Activated B cell treated with CpG ODN at 0.5 μM for 24 hours (primary cell): ENCODE data around the gene MTUS2. TPM values are rescaled to one million over a fixed set of nuclear protein-coding genes. Genes with fewer than 3 reads are reported as not detected.

Source experiments
- ATAC-seq: fragments of 200-7000 bp; cut with Tn5 transposase; one replicate; pipeline ENCODE4 v1.10.0; 2021; ENCODE audit warnings: low read depth, mild to moderate bottlenecking, moderate library complexity
- CTCF ChIA-PET: fragments of 350-600 bp; sonication (Branson Sonifier 250); formaldehyde crosslinking; loops from one replicate; lab custom pipeline; 2021; ENCODE audit warnings: antibody characterized with exemption; lab: Charles Lee
- POLR2A ChIA-PET: fragments of 350-600 bp; sonication (Branson Sonifier 250); formaldehyde crosslinking; loops from one replicate; lab custom pipeline; 2021; ENCODE audit warnings: antibody characterized with exemption; lab: Charles Lee
- DNase-seq: peaks from one replicate; pipeline ENCODE4 v3.0.0; 2022
- H3K27ac Mint-ChIP-seq: one replicate; pipeline ENCODE4 v1.8.0; 2020; ENCODE audit warnings: mixed read lengths
- H3K27me3 Mint-ChIP-seq: one replicate; pipeline ENCODE4 v1.8.0; 2021; ENCODE audit warnings: mixed read lengths
- H3K36me3 Mint-ChIP-seq: one replicate; pipeline ENCODE4 v1.8.0; 2021; ENCODE audit warnings: low read depth, mixed read lengths
- H3K4me1 Mint-ChIP-seq: one replicate; pipeline ENCODE4 v1.8.0; 2021; ENCODE audit warnings: mixed read lengths
- H3K4me3 Mint-ChIP-seq: one replicate; pipeline ENCODE4 v1.8.0; 2020; ENCODE audit warnings: mild to moderate bottlenecking, mixed read lengths
- H3K9me3 Mint-ChIP-seq: one replicate; pipeline ENCODE4 v1.8.0; 2020; ENCODE audit warnings: mixed read lengths
- CTCF ChIP-seq: fragments of 200-600 bp; IDR thresholded peaks from one replicate; pipeline ENCODE4 v1.8.0; 2022; ENCODE audit warnings: antibody characterized with exemption, mild to moderate bottlenecking
- intact Hi-C: fragments of 100-400 bp; cut with micrococcal nuclease; formaldehyde crosslinking; loops from one replicate; pipeline ENCODE4 v1.15.1; 2024
- total RNA-seq: library from RNA; stranded (reverse); gene quantifications from 2 replicates; pipeline ENCODE4 v1.2.3, GENCODE V29; 2022

The MTUS2 gene
- total RNA-seq, 1 donor from 2014 or later: not detected

- no peaks in the 10 kb centered on the region for H3K9me3 Mint-ChIP-seq
- CTCF ChIA-PET: no interaction called here
- H3K4me3 Mint-ChIP-seq: no peak overlapping the region
- intact Hi-C loops: no loop called here
- H3K27ac Mint-ChIP-seq: no peak overlapping the region
- H3K27me3 Mint-ChIP-seq: peaks cover 26% of the 10 kb centered on the region
- DNase-seq (no peak), ATAC-seq (no peak)
- POLR2A ChIA-PET: no interaction called here
- no peak for TF ChIP-seq CTCF
- no peaks in the 10 kb centered on the region for H3K4me1 Mint-ChIP-seq
- H3K36me3 Mint-ChIP-seq: no peaks in the 10 kb centered on the region
These were observed 625.9 kb downstream of the MTUS2 start for GRCh38 chr13:29446016-29446415.

GRCh38 chr13:29448174-29448573, 628.0 kb downstream of the MTUS2 start:
- no peaks in the 10 kb centered on the region for H3K9me3 Mint-ChIP-seq
- TF ChIP-seq CTCF: no peak
- no peaks in the 10 kb centered on the region for H3K36me3 Mint-ChIP-seq
- no peaks in the 10 kb centered on the region for H3K4me1 Mint-ChIP-seq
- no peak overlapping the region for H3K4me3 Mint-ChIP-seq
- ChIA-PET POLR2A (no interaction called here), CTCF (no interaction called here)
- no peak for ATAC-seq
- H3K27me3 Mint-ChIP-seq: peaks cover 25% of the 10 kb centered on the region
- H3K27ac Mint-ChIP-seq: no peak overlapping the region
- intact Hi-C loops: no loop called here
- no peak for DNase-seq

GRCh38 chr13:29449726-29450125, 629.6 kb downstream of the MTUS2 start:
- ATAC-seq (no peak), DNase-seq (no peak)
- Mint-ChIP-seq H3K27me3 (peaks cover 19% of the 10 kb centered on the region), H3K4me3 (no peak overlapping the region), H3K9me3 (no peaks in the 10 kb centered on the region), H3K4me1 (no peaks in the 10 kb centered on the region), H3K27ac (no peak overlapping the region), H3K36me3 (no peaks in the 10 kb centered on the region)
- POLR2A ChIA-PET: no interaction called here
- CTCF ChIA-PET: no interaction called here
- intact Hi-C loops: no loop called here
- TF ChIP-seq CTCF: no peak

- POLR2A ChIA-PET: no interaction called here
- Mint-ChIP-seq H3K36me3 (no peaks in the 10 kb centered on the region), H3K4me1 (no peaks in the 10 kb centered on the region), H3K4me3 (no peak overlapping the region), H3K27me3 (peaks cover 19% of the 10 kb centered on the region), H3K27ac (no peak overlapping the region), H3K9me3 (no peaks in the 10 kb centered on the region)
- intact Hi-C loops: no loop called here
- TF ChIP-seq CTCF: no peak
- CTCF ChIA-PET: no interaction called here
- DNase-seq: no peak
- ATAC-seq: no peak
These were observed 631.8 kb downstream of the MTUS2 start for GRCh38 chr13:29451976-29452375.

- Mint-ChIP-seq H3K27me3 (peaks cover 19% of the 10 kb centered on the region), H3K4me3 (no peak overlapping the region), H3K9me3 (no peaks in the 10 kb centered on the region), H3K36me3 (no peaks in the 10 kb centered on the region), H3K4me1 (no peaks in the 10 kb centered on the region), H3K27ac (no peak overlapping the region)
- POLR2A ChIA-PET: no interaction called here
- intact Hi-C loops: no loop called here
- no peak for DNase-seq
- CTCF ChIA-PET: no interaction called here
- TF ChIP-seq CTCF: no peak
- no peak for ATAC-seq
These were observed 632.9 kb downstream of the MTUS2 start for GRCh38 chr13:29452773-29453616.
